Ascending aorta (tissue), 2 donors: ENCODE data around the gene LAMA4. TPM values are rescaled to one million over a fixed set of nuclear protein-coding genes. Genes with fewer than 3 reads are reported as not detected.

ENCODE experiments used
- DNase-seq, 2 donors: peaks; one replicate each; pipeline ENCODE4 v3.0.0-alpha.2; 2019; ENCODE audit warnings: low spot score in 2 of 2
- H3K27ac ChIP-seq, 2 donors: fragments of 200-600 bp; sonication (generic); one replicate each; pipeline ENCODE4 v1.5.1; 2016 to 2017; ENCODE audit warnings: mild to moderate bottlenecking in 1 of 2
- H3K27me3 ChIP-seq: fragments of 200-600 bp; sonication (generic); one replicate; pipeline ENCODE4 v1.5.1; 2017
- H3K36me3 ChIP-seq, 2 donors: fragments of 200-600 bp; sonication (generic); one replicate each; pipeline ENCODE4 v1.5.1; 2016
- H3K4me1 ChIP-seq, 2 donors: fragments of 200-600 bp; sonication (generic); one replicate each; pipeline ENCODE4 v1.5.1; 2016 to 2017; ENCODE audit warnings: mild to moderate bottlenecking in 1 of 2
- H3K4me3 ChIP-seq, 2 donors: fragments of 200-600 bp; sonication (generic); one replicate each; pipeline ENCODE4 v1.5.1; 2016 to 2017; ENCODE audit warnings: mild to moderate bottlenecking in 1 of 2
- H3K9me3 ChIP-seq, 2 donors: fragments of 200-600 bp; sonication (generic); one replicate each; pipeline ENCODE4 v1.5.1; 2016
- intact Hi-C: fragments of 100-400 bp; cut with DNase I; formaldehyde crosslinking; loops from one replicate; pipeline ENCODE4 v1.15.1; 2023
- total RNA-seq: library from RNA; depleted of rRNA; stranded (reverse); fragments of >200 nt; gene quantifications from one replicate; pipeline ENCODE4 v1.1.0, GENCODE V29; 2016
- TF ChIP-seq, protein P1 (sequence below), 3 experiments: fragments of 200-600 bp in 2 of 3; fragments of 450-650 bp in 1 of 3; sonication (generic) in 2 of 3; IDR thresholded peaks; one replicate each; pipeline ENCODE4 v1.5.1; 2016 to 2019; ENCODE audit warnings: antibody characterized with exemption in 3 of 3, mild to moderate bottlenecking in 1 of 3, moderate library complexity in 1 of 3

Gene LAMA4
- total RNA-seq, 1 donor from 2014 or later = 49.0 TPM

- intact Hi-C loops = loop anchor here (5.0 kb wide), 1 partner anchor 35 kb away; no protein-coding TSS in a partner anchor
These were observed 37.5 kb downstream of the LAMA4 start for GRCh38 chr6:112216662-112217551.

GRCh38 chr6:112215488-112216284 is 38.7 kb downstream of the LAMA4 start:
- intact Hi-C loops = loop anchor here (5.0 kb wide), 1 partner anchor 33 kb away; no protein-coding TSS in a partner anchor
- Histone ChIP-seq H3K4me3 (no peak overlapping the region), H3K36me3 (no peaks in the 10 kb centered on the region), H3K4me1 (peaks cover 0 to 3% of the 10 kb centered on the region in 2 donors), H3K9me3 (no peaks in the 10 kb centered on the region), H3K27ac (no peak overlapping the region), H3K27me3 (no peaks in the 10 kb centered on the region)
- DNase-seq = no peak
- TF ChIP-seq, protein P1, sequence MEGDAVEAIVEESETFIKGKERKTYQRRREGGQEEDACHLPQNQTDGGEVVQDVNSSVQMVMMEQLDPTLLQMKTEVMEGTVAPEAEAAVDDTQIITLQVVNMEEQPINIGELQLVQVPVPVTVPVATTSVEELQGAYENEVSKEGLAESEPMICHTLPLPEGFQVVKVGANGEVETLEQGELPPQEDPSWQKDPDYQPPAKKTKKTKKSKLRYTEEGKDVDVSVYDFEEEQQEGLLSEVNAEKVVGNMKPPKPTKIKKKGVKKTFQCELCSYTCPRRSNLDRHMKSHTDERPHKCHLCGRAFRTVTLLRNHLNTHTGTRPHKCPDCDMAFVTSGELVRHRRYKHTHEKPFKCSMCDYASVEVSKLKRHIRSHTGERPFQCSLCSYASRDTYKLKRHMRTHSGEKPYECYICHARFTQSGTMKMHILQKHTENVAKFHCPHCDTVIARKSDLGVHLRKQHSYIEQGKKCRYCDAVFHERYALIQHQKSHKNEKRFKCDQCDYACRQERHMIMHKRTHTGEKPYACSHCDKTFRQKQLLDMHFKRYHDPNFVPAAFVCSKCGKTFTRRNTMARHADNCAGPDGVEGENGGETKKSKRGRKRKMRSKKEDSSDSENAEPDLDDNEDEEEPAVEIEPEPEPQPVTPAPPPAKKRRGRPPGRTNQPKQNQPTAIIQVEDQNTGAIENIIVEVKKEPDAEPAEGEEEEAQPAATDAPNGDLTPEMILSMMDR (IDR thresholded peaks at IDR 0.05) = no peak

More at GRCh38 chr6:112216662-112217551, 37.5 kb downstream of the LAMA4 start:
- DNase-seq = no peak
- H3K4me3 ChIP-seq = no peak overlapping the region
- H3K36me3 ChIP-seq = no peaks in the 10 kb centered on the region
- H3K27ac ChIP-seq = no peak overlapping the region
- no peaks in the 10 kb centered on the region for H3K27me3 ChIP-seq
- peaks cover 0 to 4% of the 10 kb centered on the region in 2 donors for H3K4me1 ChIP-seq
- no peaks in the 10 kb centered on the region for H3K9me3 ChIP-seq
- TF ChIP-seq, protein P1 (IDR thresholded peaks at IDR 0.05) = no peak

DNA sequence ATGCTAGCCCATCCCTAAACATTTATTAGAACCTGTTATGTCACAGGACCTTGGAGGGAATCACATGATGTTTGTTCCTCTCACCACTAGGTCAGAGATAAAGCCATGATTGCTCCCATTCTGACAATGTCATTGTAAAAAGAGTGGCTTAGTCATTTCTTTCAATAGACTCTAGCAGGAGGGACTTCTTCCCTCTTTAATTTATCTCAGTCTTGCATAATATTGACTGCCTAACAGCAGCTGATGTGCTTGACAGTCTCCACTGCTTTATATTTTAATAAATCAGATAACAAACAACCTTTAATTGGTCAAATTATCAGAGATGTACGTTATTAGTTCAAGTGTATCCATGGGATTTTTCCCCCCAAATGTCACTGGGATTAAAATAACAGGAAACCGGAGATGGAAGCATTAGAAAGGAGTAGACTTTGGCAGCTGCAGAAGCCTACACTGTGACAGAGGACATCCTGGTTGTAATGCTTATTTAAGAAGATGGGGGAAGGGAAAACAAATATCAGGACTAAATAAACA is 39.6 kb downstream of the LAMA4 start:
- no peak overlapping the region for H3K27ac ChIP-seq
- no peak overlapping the region for H3K4me3 ChIP-seq
- no peaks in the 10 kb centered on the region for H3K9me3 ChIP-seq
- intact Hi-C loops = loop anchor here (5.0 kb wide), 1 partner anchor 33 kb away; no protein-coding TSS in a partner anchor
- no peak for DNase-seq
- no peaks in the 10 kb centered on the region for H3K27me3 ChIP-seq
- TF ChIP-seq, protein P1 (IDR thresholded peaks at IDR 0.05) = no peak
- peaks cover 0 to 3% of the 10 kb centered on the region in 2 donors for H3K4me1 ChIP-seq
- no peaks in the 10 kb centered on the region for H3K36me3 ChIP-seq

DNA sequence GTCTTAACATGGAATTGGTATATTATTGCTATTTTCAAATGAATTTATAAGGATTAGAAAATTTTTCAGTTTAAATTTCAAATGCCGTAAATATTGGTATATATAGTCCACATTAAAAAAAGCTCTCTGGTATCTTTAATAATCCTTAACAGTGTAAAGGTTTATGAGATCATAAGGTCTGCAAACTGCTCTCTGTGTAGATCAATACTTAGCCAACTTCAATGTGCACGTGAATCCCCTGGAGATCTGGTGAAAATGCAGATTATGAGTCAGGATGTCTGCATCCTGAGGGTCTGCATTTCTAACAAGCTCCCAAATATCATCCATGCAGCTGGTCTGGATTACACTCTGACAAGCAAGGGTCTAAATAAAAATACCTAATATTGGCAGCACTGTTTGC is 43.5 kb downstream of the LAMA4 start:
- TF ChIP-seq, protein P1 (IDR thresholded peaks at IDR 0.05) = no peak
- Histone ChIP-seq H3K4me1 (no peaks in the 10 kb centered on the region), H3K9me3 (no peaks in the 10 kb centered on the region), H3K4me3 (no peak overlapping the region), H3K27ac (no peak overlapping the region), H3K36me3 (no peaks in the 10 kb centered on the region), H3K27me3 (no peaks in the 10 kb centered on the region)
- intact Hi-C loops = no loop called here
- no peak for DNase-seq

- Histone ChIP-seq H3K4me3 (no peak overlapping the region), H3K4me1 (peaks cover 0 to 2% of the 10 kb centered on the region in 2 donors), H3K27ac (no peak overlapping the region), H3K27me3 (no peaks in the 10 kb centered on the region), H3K36me3 (no peaks in the 10 kb centered on the region), H3K9me3 (no peaks in the 10 kb centered on the region)
- no peak for DNase-seq
- intact Hi-C loops = no loop called here
- TF ChIP-seq, protein P1 (IDR thresholded peaks at IDR 0.05) = no peak
These were observed 45.2 kb downstream of the LAMA4 start for GRCh38 chr6:112209131-112209530.
